NCI-H2171 (cell line): ENCODE results near the gene CCL17.
A peak's percentile ranks its signal among the peaks of the same experiment; 100 is the strongest.
"Not testable (repeated sequence)": the region's sequence is repeated elsewhere in the genome, so short reads cannot be mapped to it uniquely, and the experiment has no call there.

ENCODE experiments used
- DNase-seq: peaks from one replicate; lab custom pipeline; 2025; lab: John Stamatoyannopoulos, UW

CCL17 gene

DNA sequence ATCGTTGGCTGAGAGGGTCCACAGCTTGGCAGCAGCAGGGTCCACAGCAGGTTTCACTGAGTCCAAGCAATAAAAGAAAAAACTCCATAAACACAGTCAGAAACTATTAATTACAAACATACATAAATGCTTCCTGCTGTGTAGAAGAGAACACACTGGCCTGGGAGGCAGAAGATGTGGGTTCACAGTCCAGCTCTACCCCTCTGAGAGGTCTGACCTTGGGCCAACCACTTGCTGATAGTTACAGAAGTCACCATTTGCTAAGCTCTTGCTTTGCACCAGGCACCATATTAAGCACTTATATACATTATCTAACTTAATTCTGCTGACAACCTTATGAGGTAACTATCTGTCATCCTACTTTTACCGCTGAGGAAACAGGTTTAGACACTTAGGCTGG lies 27.9 kb downstream of the CCL17 start:
- no peak for DNase-seq

DNA sequence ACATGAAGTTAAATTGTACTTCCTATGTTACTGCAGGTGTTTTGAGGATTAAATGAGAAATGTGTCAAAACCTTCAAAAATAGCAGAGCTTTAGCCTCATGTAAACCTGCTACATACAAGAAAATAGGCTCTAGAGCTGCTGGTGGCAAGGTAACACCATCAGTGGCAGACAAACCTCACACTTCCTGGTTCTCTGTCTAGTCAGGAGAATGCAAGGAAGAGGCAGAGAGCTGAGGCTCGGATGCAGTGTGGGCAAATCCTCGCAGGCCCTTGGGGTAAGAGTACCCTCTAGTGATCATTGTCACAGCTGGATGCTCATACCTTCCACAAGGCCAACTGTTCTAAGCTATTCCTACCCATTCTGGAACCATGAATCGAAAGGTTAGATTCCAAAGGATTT lies 28.4 kb downstream of the CCL17 start:
- no peak for DNase-seq

DNA sequence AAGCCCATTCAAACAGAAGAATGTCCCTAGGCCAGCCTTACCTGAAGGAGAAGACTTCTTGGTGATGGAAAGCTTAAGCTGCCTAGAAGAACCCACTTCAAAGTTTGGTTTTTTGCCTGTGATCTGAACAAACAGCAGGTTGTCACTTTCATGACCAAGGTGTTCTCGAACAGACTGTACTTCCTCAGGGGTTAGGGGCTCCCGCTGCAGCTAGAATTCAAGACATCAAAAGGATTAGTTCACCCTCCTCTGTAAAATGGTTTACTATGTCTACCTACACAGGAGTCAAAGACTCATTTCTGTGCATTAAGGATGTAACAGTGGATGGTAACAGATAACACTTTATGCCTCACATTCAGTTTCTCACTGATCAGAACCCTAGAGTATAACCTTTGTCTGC lies 29.4 kb downstream of the CCL17 start:
- DNase-seq: no peak

DNA sequence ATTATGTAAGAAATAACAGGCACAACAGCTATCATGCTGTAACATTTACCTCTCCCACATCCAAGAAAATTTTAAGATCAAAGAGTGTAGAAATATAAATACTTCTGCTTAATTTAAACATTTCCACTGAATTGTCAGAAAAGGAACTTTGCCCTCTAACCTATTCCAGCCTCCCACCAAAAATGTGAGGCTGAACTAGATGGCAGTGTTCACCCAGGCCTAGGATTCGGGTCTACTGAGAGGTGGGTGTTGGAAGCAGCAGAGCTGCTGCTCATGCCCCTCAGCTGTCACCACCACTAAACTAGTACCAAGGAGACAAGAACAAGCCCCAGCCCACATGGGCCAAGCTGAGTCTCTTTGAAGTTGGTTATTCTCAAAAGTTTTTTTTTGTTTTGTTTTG lies 31.3 kb downstream of the CCL17 start:
- DNase-seq: no peak

DNA sequence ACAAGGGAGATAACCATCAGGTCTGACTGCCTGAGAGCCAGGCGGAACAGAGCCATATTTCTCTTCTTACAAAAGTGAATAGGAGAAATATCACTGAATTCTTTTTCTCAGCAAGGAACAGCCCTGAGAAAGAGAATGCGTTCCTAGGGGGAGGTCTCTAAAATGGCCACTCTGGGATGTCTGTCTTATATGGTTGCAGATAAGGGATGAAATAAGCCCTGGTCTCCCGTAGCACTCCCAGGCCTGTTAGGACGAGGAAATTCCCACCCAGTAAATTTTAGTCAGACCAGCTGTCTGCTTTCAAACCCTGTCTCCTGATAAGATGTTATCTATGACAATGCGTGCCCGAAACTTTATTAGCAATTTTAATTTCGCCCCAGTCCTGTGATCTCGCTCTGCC lies 35.4 kb downstream of the CCL17 start:
- DNase-seq: not testable (repeated sequence)

DNA sequence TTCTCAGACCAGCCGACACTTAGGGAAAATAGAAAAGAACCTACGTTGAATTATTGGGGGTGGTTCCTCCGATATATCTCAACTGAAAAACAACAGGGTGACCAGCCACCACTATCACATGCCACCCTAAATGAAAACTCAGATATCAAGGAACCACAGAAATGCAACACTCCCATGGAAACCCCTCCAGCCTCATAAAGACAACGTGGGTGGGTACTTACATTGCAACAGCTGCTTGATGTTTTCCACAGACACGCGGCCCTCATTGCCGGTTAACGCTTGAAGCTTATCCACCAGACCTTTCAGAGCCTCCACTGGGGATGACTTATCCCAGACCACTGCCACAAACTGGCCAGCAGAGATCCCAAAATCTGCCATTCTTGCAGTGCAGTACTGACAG lies 36.0 kb downstream of the CCL17 start:
- DNase-seq: not testable (repeated sequence)

DNA sequence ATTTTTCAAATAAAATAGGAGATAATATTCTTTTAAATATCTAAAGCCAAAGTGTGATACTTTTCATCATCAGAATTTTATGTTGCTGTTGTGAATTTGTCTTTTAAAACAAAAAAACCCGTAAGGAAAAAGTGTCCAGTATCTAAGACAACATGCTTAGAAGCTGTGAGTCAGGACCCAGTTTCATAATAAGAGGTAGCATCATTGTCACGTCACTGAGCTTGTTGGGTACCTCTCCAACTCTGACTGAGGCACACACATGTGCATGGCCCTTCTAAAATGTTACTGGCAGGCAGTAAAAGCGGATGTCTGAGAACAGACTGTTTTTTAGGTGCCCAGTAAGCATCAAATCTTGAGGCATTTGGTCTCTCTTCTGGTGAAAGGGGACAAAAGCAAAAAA lies 40.1 kb downstream of the CCL17 start:
- no peak for DNase-seq

DNA sequence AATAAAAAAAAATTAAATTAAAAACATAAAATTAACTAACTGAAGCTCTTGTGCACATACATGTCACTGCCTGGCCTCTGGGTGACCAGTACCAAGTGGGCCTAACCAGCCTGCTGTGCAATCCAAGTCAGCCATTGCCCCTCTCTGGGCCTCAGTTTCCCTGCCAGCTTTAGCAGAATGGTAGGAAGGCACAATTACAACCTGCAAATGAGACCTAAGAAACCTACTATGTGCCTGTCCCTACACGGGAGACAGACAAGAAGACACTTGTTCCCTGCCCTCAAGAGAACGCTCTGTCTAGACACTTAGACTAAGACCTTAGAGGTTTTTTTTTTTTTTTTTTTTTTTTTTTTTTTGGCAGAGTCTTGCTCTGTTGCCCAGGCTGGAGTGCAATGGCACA lies 40.9 kb downstream of the CCL17 start:
- DNase-seq: no peak

DNA sequence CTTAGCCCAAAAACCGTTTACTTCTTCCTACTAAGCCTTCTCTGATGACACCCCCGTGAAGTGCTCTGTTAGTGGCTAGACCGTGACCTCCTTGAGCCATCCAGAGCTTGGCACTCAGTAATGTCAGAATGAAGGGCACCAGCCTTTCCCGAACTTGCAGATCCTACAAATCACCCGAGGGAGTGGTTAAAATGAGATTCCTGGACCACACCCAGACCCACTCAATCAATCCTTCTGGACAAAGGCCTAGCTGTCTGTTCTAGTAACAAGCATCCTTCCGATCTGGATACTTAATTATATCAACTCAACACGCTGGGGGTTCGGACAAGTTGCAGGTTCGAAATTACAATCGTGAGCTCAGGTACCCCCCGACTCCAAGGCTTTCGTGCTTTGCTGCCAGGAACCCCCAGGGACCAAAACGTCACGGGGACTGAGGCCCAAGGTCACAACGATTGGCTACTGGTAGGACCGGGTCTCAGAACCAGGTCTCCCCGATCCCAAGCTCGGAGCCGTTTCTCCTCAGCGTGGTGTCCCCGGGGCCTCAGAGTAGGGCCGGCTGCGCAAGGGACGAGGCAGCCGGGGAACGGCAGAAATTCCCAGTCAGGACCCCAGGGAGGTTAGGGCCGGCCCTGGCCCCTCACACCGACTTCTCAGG lies 42.1 kb downstream of the CCL17 start:
- DNase-seq: peak; percentile 42

DNA sequence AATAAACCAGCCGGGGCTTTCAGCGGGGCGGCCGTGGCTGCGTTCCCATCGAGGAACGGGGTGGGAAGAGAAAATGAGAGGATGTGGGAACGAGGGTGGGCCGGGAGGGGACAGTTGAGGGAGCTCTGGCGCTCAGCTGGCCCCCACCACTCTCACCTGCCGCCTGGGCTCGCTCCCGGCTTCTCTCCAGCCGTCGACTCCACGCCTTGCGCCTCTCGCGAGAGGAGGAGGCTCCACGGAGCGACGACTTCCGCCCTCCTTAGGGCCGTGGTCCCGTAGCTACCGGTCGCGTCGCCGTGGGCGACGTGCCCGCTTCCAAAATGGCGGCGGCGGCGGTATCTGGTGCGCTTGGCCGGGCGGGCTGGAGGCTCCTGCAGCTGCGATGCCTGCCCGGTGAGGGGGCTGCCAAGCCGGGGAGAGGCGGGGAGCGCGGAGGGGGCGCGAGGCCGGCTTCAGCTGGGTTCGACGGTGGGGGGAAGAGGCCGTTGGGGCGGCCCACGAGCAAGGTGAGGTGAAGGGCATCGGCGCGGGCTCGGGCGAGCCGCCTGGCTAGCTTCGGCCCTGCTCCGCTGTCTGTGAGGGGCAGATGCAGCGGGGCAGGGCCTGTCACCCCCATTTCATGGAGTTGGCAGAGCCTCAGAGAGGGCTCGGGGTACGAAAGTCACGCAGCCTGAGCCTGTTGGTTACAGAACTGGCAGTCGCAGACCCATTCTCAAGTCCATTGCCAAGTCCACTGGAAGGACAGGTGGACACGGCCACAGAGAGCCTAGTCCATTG lies 42.8 kb downstream of the CCL17 start, which contains the start of the genes CIAPIN1 and COQ9:
TSS of gene CIAPIN1 (minus strand) at position 200 of the 777 bp plus-strand sequence. CDS start 6,457 bp downstream, outside the sequence.
TSS of gene COQ9 (plus strand) at position 294 of the 777 bp plus-strand sequence. CDS start at position 321, 27 bp downstream.
- DNase-seq: peak; percentile 93

DNA sequence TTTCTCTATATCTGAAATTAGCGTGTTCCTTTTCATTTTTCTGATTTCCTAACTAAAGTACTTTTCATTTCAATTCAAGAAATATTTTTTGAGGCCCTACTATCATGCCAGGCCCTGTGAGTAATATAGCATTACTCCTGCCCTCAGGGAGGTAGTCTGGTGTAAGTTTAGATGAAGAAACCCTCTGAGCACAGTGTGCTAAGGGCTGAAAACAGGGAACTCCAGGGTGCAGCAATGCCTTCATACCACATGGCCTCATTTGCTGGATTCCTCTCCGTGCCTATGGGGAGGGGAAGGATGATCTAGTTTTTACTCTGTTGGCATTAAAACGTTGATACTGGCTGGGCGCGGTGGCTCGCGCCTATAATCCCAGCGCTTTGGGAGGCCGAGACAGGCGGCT lies 47.5 kb downstream of the CCL17 start:
- DNase-seq: no peak

DNA sequence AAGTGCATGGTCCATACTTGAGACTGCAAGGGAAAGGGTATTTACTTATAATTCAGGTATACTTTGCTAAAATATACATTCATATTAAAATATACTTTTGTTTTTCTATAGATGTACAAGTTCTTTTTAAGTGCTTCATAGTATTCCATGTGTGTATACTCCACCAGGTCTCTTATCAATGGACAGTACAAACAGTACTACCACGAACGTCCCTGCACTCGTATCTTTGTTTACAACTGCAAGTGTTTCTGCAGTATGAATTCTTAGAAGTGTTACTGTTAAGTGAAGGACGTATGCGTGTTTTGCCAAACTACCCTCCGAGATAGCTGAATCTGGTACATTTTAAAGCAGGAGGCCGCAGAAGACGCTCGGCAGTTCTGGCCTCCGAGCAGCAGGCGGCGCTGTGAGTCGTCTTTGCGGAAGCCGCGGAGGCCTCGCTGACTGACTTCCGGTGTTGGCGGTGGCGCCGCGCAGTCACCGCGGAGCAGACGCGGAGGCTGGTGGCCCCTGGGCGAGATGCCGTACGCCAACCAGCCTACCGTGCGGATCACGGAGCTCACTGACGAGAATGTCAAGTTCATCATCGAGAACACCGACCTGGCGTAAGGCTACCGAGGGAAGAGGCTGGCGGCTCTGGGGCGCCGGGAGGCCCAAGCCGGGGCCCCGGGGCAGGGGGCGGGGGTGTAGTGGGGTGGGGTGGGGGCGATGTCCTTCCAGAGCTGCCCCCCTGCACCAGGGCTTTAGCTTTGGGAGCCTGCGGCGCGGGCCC lies 57.8 kb downstream of the CCL17 start, which contains the start of gene POLR2C:
TSS of gene POLR2C (plus strand) at position 471 of the 769 bp plus-strand sequence. CDS start at position 517, 46 bp downstream.
- DNase-seq: peak; percentile 83

DNA sequence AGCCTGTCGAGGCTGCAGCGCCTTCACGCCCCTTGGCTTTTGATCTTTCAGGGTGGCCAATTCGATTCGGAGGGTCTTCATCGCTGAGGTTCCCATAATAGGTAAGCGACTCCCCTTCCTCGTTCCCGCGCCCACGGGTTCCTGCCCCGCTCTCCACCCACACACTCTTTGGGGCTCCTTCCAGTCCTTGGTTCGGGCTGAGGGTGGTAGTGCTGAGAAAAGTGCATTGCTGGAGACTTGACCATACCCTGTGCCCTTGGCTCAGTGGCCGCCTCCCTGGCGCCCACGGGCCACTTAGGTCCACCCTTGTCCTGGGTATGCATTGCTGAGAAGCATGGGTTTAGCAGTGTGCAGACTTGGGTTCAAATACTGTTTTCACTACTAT lies 58.4 kb downstream of the CCL17 start:
- no peak for DNase-seq

DNA sequence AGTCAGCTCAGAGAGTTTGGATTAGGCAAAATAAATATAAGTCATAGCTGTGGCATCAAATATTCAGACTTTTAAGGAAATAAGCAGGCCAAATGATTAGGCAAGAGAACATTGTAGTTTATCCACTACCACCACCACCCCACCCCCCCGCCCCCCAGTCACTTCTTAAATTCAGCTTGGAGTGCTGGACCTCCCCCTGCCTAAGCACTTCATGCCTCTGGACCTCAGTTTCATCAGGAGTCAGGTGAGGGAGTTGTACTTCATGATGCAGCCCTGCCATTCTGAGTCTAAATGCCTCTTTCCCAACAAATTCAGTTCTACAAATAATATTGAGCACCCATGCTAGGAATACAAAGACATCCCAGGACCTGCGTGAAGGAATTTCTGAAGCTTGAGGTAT lies 60.0 kb downstream of the CCL17 start:
- no peak for DNase-seq
